ENCODE measurements around the gene MAN2B1.

DNA sequence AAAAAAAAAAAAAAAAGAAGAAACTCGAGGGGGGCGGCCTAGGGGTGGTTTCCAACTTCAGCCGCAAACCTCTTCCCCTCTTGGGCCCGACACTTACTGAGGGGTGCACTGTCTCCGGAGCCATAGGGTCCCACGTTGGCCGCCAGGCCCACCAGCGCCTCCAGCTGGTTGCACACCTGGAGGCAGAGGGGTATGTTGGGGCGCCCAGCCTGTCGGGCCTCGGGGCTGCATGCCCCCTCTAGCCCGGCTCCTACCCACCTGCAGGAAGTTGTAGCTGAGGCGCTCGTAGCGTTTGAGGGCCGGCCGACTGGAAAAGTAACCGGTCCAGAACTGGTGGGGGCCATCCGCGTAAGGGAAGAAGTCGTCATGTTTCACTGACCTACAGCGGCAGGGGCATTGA is 8.6 kb downstream of the MAN2B1 start:
- TF ChIP-seq, protein P1, sequence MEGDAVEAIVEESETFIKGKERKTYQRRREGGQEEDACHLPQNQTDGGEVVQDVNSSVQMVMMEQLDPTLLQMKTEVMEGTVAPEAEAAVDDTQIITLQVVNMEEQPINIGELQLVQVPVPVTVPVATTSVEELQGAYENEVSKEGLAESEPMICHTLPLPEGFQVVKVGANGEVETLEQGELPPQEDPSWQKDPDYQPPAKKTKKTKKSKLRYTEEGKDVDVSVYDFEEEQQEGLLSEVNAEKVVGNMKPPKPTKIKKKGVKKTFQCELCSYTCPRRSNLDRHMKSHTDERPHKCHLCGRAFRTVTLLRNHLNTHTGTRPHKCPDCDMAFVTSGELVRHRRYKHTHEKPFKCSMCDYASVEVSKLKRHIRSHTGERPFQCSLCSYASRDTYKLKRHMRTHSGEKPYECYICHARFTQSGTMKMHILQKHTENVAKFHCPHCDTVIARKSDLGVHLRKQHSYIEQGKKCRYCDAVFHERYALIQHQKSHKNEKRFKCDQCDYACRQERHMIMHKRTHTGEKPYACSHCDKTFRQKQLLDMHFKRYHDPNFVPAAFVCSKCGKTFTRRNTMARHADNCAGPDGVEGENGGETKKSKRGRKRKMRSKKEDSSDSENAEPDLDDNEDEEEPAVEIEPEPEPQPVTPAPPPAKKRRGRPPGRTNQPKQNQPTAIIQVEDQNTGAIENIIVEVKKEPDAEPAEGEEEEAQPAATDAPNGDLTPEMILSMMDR (conservative IDR thresholded peaks at IDR 0.05 in 1 of 2, IDR thresholded peaks at IDR 0.05 in 1 of 2; ENCODE audit: extremely low read depth in 1 of 2, insufficient read depth in 1 of 2, low read depth in 1 of 2, low read length in 2 of 2), result no peak
- TF ChIP-seq EZH2 (IDR thresholded peaks at IDR 0.05; ENCODE audit: borderline replicate concordance, low read length), result no peak

Data from mammary epithelial cell (primary cell).